K562 (cell line): Measurements from ENCODE around the gene KNDC1. TPM values are rescaled to one million over a fixed set of nuclear protein-coding genes. Genes with fewer than 3 reads are reported as not detected.
A peak's percentile ranks its signal among the peaks of the same experiment; 100 is the strongest.

Experiments used
- AFF4 ChIP-seq: sonication (generic); formaldehyde crosslinking; IDR thresholded peaks from 2 replicates; pipeline ENCODE4 v1.8.0; 2023; ENCODE audit warnings: mild to moderate bottlenecking, missing genetic modification reagents
- ARID3B ChIP-seq: fragments of 250-450 bp; sonication (Bioruptor Pico); IDR thresholded peaks from 2 replicates; pipeline ENCODE4 v1.4.0; 2020; ENCODE audit warnings: borderline replicate concordance
- BRCA1 ChIP-seq, 2 experiments: fragments of 450-650 bp in 1 of 2; sonication (generic) in 1 of 2; formaldehyde crosslinking in 1 of 2; IDR thresholded peaks; 2 replicates each; pipeline versions ENCODE4 v1.5.0 to v1.6.1; 2017 to 2020; ENCODE audit warnings: mild to moderate bottlenecking in 1 of 2, missing genetic modification reagents in 1 of 2
- CBFA2T3 ChIP-seq: fragments of 450-650 bp; IDR thresholded peaks from 2 replicates; pipeline ENCODE4 v1.6.1; 2017
- CEBPB ChIP-seq: fragments of 450-650 bp; IDR thresholded peaks from 2 replicates; pipeline ENCODE4 v1.6.1; 2016; ENCODE audit warnings: missing genetic modification characterization, missing compliant biosample characterization
- CTBP1 ChIP-seq: fragments of 450-650 bp; IDR thresholded peaks from 2 replicates; pipeline ENCODE4 v1.6.1; 2016; ENCODE audit warnings: borderline replicate concordance
- NRF1 ChIP-seq, 2 experiments: fragments of 450-650 bp; IDR thresholded peaks in 1 of 2; conservative IDR thresholded peaks in 1 of 2; 2 replicates each; pipeline ENCODE4 v1.6.1; 2014; ENCODE audit warnings: mild to moderate bottlenecking in 2 of 2
- PML ChIP-seq: IDR thresholded peaks from 2 replicates; pipeline ENCODE4 v1.6.1; 2012; ENCODE audit warnings: low read length, inconsistent platforms
- POLR2AphosphoS5 ChIP-seq: IDR thresholded peaks from 2 replicates; pipeline ENCODE4 v1.6.1; 2011; ENCODE audit warnings: mild to moderate bottlenecking, low read depth, low read length, moderate library complexity; ENCODE audit not compliant: control insufficient read depth, insufficient read depth
- SMAD4 ChIP-seq: fragments of 250-450 bp; sonication (Bioruptor Pico); conservative IDR thresholded peaks from 2 replicates; pipeline ENCODE4 v1.8.0; 2021; ENCODE audit warnings: inconsistent platforms, mild to moderate bottlenecking, moderate library complexity
- SOX6 ChIP-seq: fragments of 450-650 bp; IDR thresholded peaks from 2 replicates; pipeline ENCODE4 v1.6.1; 2014; ENCODE audit warnings: mild to moderate bottlenecking
- UBTF ChIP-seq, 2 experiments: IDR thresholded peaks; 2 replicates each; pipeline ENCODE4 v1.6.1; 2012; ENCODE audit warnings: improper control_type of control experiment in 2 of 2, low read depth in 2 of 2, low read length in 2 of 2, borderline replicate concordance in 1 of 2
- ZMIZ1 ChIP-seq, 2 experiments: fragments of 150-350 bp in 1 of 2; IDR thresholded peaks; 2 replicates each; pipeline ENCODE4 v1.6.1; 2012 to 2016; ENCODE audit warnings: low read depth in 2 of 2, low read length in 2 of 2, mild to moderate bottlenecking in 1 of 2, moderate library complexity in 1 of 2
- ZNF217 ChIP-seq: sonication (generic); formaldehyde crosslinking; IDR thresholded peaks from 2 replicates; pipeline ENCODE4 v1.8.0; 2022; ENCODE audit warnings: mild to moderate bottlenecking, missing genetic modification reagents
- ZNF717 ChIP-seq: fragments of 250-450 bp; sonication (Bioruptor Pico); IDR thresholded peaks from 2 replicates; pipeline ENCODE4 v1.5.0; 2021
- polyA plus RNA-seq, 8 experiments: library from polyadenylated mRNA; depleted of rRNA in 4 of 8; stranded (reverse) in 5 of 8; unstranded in 3 of 8; fragments of >200 nt; fragmentation: Nextera tagmentation in 2 of 8; fragmentation: Illumina TruSeq in 1 of 8; extraction: Ambion mirVana in 2 of 8; extraction: Trizol in 1 of 8; gene quantifications; 2 replicates each; pipeline versions ENCODE4 v1.2.1 to v1.2.3, GENCODE V29; 2011 to 2014; ENCODE audit warnings: inconsistent platforms in 1 of 8, missing spikeins in 1 of 8
- total RNA-seq, 7 experiments: library from RNA; depleted of rRNA in 6 of 7; stranded (reverse); fragments of >200 nt in 6 of 7; fragmentation: Illumina TruSeq in 2 of 7; extraction: Trizol in 2 of 7; gene quantifications; 2 replicates each; pipeline versions ENCODE4 v1.2.1 to v1.2.3, GENCODE V29; 2011 to 2021; ENCODE audit warnings: low replicate concordance in 1 of 7

Gene KNDC1
- total and polyA plus RNA-seq, 9 of the 15 experiments (the other 6 are each of a cell fraction or from before 2014, with no cell fraction given), result 0.07 to 0.26 (median 0.11) TPM; not detected in 6

GRCh38 chr10:133245439-133246235, 85.6 kb downstream of the KNDC1 start (continued):
- peak; percentile 65 for TF ChIP-seq CEBPB (tag)
- TF ChIP-seq AFF4 (CRISPR knock-in tag), result no peak
- peak; percentile 93 for TF ChIP-seq CBFA2T3
- no peak for TF ChIP-seq BRCA1 (IDR thresholded peaks at IDR 0.05)
- no peak for TF ChIP-seq BRCA1 (CRISPR knock-in tag; IDR thresholded peaks at IDR 0.05)
- TF ChIP-seq ZNF217 (CRISPR knock-in tag), result no peak
- TF ChIP-seq UBTF (IDR thresholded peaks at IDR 0.05; ENCODE audit: borderline replicate concordance in 1 of 2, low read depth in 2 of 2, low read length in 2 of 2), result 0 out of 4 replicates have a peak, but pooled peaks of 1 of the 2 experiments have one; percentile 40
- peak; percentile 65; the same call in 1 of the 2 replicates for TF ChIP-seq POLR2AphosphoS5
- no peak for TF ChIP-seq ARID3B (CRISPR knock-in tag)
- peak; percentile 31; the same call in 1 of the 2 replicates for TF ChIP-seq PML
- TF ChIP-seq ZMIZ1 (IDR thresholded peaks at IDR 0.05; ENCODE audit: low read depth in 2 of 2, low read length in 2 of 2), result no peak; a peak in 1 of 4 replicates
- TF ChIP-seq NRF1 (conservative IDR thresholded peaks at IDR 0.05 in 1 of 2, IDR thresholded peaks at IDR 0.05 in 1 of 2), result peak in 1 of 2 experiments; percentile 48; a peak in 1 of 4 replicates
- TF ChIP-seq CTBP1, result peak; percentile 62; the same call in 1 of the 2 replicates
- TF ChIP-seq SOX6, result peak; percentile 74
- TF ChIP-seq SMAD4, result peak; percentile 82
- no peak for TF ChIP-seq ZNF717 (CRISPR knock-in tag)
